Fibroblast of skin of right quadriceps (primary cell): ENCODE measurements around the gene UBE2QL1.
"Not testable (repeated sequence)": the region's sequence is repeated elsewhere in the genome, so short reads cannot be mapped to it uniquely, and the experiment has no call there.

Source experiments
- DNase-seq: peaks from one replicate; pipeline ENCODE4 v3.0.0-alpha.2; 2013

Gene UBE2QL1

DNA sequence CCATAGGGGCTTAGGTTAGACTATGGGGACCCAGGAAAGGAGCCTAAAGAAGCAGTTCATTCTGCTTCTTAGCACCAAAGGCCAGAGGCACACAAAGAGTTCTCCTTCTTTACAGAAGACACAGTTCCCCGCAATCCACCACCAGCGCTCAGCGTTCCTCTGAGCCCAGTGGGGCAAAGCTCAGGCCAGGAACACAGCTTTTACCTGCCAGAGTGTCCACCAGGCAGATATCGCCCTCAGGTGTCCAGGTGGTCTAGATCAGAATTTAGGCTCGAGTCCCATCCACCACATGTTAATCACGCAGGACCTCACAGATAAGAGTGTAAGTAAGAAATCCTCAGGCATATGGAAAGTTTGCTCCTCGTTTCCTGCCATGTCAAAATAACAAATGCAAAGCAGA, 53.0 kb downstream of the UBE2QL1 start:
- no peak for DNase-seq

DNA sequence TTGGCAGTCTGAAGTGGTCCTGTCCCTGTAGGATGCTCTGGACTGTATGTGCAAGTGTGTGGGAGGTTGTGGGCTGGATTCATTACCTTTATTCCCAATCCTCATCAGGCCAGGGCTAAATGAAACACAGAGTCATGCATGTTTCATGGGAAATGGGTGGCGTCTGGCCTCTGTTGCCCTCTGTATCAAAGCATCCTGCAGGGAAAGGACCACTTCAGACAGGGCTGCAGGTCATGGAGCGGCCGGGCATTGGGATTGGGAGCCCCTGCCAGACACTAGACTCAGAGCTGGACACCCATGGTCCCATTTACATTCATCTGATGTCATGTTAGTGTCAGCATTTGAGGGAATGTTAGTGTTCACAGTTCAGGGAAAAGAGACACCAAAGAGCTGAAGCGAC, 53.8 kb downstream of the UBE2QL1 start:
- DNase-seq: no peak

DNA sequence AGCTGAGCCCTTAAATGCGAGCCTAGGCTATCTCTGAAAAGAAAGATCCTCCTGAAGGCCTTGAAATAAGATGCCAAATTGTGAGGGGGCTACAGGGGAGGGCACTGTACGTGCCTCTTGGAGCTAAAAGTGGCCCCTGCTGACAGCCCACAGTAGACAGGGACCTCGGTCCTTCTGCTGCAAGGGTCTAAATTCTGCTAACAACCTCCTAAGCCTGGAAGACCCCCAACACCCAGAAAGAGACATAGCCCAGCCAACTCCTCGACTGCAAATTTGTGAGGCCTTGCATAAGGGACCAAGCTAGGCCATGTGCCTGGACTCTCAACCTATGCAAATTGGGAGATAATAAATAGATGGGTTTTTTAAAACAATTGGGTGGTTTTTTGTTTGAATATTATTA, 54.7 kb downstream of the UBE2QL1 start:
- DNase-seq: no peak

DNA sequence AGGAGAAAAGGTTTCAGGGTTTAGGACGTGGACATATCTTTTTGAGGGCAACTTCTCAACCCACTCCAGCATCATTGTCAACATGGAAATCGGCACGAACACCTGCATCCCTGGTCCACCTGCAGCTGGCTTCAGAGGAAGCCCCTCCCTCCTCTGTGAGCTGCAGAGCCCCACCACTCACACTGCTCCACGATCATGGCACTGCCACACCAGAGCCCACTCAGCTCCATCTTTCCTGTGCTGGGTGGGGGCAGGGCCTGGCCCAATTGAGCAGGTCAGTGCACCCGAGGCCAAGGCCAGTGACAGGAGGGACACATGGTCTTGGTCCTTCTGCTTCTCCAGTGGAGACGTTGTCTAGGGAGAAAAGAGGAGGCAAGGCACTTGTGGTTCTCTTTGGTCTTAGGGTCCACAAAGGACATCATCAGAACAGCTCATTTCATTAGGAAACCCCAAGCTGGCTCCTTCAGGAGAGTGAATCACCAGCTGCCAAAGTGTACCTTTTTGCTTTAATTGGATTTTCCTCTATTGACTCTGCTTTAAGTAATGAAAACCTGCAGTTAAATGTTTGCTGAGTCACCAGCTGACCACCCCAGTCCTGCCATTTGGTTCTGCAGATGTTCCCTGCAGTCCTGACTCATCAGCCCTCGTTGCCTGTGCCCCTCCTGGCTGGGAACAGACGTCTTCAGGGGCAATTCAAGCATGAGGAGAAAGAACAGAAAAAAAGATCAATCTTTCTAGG, 56.2 kb downstream of the UBE2QL1 start:
- DNase-seq: peak; percentile 71

DNA sequence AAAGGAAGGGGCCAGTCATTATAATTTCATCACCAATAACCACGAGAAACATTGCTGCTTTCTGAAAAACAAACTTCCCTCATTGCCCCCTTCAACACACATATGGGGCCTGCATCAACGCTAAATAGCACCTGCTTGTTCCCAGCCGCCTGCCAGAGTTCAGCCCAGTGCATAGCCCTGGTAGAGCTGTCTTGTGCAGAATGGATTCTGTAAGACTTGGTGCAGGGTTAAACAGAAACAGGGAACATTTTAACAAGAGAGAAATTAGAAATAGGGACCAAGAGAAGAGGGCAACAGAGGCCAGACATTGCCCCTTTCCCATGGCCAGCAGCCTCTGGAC, 56.7 kb downstream of the UBE2QL1 start:
- DNase-seq: no peak

DNA sequence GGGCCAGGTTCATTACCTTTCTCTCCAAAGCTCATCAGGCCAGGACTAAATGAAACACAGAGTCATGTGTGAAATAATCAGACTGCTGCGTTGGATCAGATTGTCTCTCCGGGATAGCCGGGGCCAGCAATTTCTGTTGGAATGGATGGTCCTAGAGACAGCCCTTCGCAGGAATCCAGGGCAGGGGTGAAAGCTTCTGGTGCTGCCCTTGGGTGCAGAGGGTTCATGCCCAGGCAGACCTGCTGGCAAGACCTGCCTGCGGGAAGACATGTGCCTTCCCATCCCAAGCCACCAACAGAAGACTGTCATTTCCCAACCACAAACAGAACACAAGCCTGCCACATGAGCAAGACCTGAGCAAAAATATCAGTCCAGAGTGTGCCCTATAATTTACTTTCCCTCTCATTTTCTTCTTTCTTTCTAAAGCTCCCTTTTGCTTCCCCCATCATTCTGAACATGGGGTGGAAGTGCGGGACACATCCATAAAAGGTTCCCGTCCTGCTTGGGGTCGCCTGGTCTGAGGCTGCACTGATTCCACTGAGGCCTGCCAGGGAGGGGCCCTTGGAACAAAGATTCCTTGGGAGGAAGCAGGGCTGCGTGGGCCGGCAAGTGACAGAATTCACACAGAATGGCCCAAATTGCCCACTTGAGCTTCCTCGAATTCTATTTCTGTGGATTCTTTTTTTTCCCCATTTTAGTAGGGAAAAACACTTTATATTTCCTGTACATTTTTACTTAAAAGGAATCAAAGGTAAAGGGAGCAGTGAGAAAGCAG, 57.3 kb downstream of the UBE2QL1 start:
- DNase-seq: no peak

DNA sequence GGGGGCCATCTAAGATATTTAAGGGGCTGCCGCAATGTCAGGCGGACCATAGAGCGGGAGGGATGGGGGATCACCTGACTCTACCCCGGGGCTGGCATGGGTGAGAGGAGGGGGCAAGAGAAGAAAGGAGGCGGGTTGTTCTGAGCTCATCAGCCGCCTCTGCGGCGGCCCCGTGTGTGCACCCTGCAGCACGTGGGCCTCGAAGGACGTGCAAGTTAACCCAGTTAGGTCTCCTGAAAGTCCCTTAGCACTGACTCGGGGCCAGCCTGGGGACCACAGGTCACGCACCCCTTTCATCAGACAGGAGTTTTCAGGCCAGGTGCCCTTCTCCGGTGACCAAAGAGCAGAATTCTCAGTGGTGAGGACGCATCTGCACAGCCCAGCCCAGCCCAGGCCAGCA, 58.0 kb downstream of the UBE2QL1 start:
- DNase-seq: no peak

DNA sequence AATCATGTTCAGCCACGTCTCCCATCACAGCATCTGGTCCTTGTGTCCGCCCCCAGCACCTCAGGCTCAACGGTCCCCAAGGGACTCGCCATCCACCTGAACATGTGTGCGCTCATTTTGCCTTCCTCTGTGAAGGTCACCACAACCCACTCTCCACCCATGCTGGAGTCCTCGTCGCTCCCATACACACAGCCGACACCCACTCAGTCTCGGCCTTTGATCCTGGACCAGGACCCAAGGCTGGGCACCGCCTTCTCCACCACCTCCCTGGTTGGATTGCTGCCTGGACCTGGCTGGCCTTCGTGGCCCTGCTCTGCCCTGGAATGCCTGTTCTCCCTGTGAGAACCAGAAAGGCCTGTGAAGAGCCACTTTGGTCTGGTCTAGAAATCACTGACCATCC, 60.3 kb downstream of the UBE2QL1 start:
- no peak for DNase-seq

DNA sequence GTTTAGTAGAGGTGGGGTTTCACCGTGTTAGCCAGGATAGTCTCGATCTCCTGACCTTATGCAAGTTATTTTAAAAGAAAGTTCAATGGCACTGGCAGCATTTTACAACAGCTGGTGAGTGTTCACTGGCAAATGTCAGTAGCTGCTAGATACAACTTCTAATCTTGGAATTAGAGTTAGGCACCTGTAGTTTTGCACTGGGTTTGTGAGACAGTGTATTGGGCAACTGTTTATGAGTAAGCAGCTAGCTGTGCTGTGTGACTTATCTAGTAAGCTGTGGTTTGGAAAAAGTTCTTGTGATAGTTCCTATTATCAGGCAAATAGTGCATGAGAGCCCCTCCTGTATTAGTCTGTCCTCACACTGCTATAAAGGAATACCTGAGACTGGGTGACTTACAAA, 61.5 kb downstream of the UBE2QL1 start:
- no peak for DNase-seq

DNA sequence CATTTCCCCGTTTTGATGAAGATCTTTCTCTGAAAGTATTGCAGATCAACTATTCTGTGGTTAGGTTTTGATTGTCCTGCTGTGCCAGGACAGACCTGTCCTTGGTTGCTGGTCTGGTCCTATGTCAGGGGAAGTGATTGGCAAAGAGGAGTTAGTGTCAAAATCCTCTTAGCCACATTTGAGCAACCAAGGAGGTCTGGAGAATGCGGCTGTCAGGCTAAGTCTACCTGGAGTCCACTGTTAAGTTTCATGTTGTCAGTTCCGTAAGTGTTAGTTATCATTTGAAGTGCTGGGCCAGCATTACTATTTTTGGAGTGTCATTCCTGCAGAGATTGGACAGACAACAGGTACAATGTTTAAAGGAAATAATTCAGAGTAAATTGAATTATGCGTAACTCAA, 62.3 kb downstream of the UBE2QL1 start:
- no peak for DNase-seq

DNA sequence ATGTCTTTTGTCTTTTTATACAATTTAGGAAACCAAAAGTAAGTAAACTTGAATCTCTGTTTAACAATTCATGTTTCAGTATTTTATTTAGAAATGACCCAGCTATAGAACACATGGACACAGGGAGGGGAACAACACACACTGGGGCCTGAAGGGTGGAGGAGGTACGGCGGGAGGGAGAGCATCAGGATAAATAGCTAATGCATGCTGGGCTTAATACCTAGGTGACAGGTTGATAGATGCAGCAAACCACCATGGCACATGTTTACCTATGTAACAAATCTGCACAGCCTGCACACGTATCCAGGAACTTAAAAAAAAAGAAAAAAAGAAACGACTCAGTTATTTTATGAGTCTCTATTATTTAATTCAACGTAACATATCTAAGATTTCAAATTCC, 67.2 kb downstream of the UBE2QL1 start:
- not testable (repeated sequence) for DNase-seq

DNA sequence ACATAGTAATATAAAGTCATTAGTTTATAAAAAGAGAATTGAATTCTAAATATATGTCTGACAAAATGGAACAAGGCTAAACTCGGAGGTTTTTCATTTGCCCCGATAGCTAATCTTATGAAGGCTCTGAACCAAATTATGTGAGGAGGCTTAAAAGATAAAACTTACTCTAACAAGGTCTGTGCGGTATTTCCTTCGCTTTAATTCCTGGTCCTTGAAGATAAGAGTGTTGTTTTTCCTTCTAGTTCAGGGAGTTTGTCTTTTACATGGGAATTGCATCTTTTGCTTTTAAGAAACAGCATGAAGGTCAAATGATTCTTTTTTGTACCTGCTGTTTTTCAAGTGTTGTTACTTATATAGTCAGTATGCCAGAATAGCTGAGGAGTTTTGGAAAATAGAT, 68.2 kb downstream of the UBE2QL1 start:
- no peak for DNase-seq

DNA sequence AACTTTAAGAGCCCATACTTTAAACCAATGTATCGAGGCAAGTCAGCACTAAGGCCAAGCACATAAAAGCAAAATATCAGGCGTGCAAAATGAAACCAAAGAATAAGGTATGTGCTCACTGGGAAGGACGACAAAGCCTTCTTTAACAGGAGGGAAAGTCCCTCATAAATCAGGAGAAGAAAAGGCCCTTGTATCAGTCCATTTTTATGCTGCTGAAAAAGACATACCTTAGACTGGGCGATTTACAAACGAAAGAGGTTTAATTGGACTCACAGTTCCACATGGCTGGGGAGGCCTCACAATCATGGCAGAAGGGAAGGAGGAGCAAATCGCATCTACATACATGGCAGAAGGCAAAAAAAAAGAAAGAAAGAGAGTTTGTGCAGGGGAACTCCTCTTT, 68.9 kb downstream of the UBE2QL1 start:
- DNase-seq: no peak

DNA sequence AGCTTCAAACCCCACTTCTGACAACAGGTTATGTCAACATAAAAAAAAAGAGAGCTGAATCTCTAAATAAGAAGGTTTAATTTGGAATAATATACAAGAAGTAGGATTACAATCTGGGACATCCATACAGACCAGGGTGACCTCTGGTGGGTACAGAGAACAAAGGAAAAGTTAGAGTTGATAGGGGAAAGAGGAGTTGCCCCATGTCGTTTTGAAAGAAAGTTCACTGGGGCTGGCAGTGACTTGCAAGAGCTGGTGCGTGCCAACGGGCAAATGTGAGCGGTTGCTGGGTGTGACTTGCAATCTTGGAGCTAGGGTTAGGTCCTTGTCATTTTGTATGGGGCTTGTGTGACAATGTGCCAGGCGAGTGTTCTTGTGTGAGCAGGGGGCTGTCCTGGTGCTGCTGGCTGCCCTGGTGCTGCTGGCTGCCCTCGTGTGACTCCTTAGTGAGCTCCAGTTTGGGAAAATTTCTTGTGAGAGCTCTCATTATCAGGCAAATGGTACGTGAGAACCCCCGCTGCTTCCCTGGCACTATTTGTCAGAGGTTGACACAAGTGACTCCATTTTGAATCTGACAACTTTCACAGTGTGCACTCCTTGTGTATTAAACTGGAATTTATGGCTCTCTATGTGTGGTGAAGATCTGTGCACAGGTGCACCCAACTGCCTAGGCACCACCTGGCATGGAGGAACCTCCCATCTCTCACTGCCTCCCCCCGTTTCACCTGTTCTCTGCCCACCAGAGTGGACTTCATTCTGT, 69.8 kb downstream of the UBE2QL1 start:
- no peak for DNase-seq

DNA sequence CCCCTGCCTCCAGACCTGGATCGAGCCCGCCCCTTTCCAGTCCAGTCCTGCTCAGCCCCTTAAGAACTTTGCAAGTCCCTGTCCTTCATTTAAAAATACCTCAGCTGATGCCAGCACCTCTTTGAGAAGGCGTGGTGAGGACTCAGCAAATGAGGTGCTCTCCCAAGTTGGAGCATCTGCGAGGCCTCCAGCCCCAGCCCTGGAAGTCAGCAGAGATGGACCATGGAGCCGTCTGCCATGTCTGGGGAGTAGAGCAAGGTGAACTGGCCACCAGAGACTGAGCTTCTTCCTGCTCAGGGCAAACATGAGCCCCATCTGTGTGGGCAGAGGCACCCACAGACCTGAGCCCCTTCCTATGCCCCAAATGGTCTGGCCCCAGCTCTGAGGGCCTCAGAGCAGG, 71.5 kb downstream of the UBE2QL1 start:
- DNase-seq: no peak

DNA sequence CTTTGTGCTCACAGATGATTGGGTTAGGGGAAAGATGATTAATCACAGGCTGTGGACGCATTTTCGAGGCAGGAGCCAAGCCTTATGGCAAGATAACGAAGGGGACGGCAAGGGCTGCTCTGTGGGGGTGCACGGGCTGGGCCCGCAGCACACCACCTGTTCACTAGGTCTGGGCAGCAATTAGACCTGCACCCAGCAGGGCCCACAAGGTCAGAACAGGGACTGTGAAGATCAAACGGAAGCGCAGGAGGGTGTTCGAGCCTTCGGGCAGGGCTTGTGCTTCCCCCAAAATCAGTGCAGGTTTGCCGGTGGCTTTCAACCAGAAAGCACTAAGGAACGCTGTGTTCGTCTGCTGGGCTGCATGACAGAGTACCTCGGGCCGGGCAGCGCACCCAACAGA, 73.7 kb downstream of the UBE2QL1 start:
- no peak for DNase-seq

DNA sequence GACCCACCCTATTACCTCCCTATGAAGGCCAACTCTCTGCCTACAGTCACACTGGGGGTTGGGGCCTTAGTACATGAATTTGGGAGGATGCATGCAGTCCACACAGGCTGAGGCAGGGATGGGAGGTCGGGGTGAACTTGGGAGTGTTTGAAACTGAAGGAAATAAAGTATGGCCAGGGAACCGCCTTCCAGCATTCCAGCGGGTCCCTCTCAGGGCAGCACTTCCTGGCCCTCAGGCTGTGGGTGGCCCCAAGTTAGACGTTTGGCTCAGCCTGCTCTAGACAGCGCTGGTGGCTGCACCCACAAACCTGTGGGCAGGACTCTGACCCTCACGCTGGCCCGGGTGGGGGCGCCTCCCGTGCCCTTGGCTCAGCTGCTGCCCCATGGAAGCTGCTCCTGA, 74.3 kb downstream of the UBE2QL1 start:
- DNase-seq: no peak

DNA sequence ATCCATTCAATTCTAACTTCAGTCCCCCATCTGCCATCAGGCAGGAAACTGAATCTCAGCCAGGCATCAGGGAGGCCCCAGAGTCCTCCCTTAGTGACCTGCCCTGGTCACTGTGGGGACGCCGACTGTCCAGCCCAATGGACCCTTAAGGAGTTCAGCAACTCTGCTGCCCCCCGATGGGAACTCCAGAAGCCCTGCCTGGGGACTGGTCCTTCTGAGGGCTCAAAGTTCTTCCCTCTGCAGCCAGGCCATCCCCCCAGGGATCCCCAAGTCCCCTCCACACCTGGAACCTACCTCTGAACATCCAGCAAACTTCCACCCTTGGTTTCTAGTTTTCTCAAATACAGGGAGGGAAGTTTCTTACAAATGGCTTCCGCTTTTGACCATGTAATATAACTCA, 76.8 kb downstream of the UBE2QL1 start:
- DNase-seq: no peak

DNA sequence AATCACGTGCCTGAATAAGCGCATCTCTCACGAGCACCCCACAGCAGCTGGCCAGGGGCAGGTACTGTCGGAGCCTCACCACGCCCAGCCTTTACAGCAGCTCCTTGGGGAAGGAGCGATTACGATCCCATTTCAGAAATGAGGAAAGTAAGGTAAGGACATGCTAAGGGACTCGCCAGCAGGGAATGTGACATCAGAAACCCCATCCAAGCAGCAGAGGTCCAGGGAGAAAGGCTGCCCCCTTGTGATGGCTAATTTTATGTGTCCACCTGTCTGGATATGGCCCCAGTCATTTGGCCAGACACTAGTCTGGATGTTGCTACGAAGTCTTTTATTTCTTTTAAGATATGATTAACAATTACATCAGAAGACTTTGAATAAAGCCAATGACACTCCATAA, 77.3 kb downstream of the UBE2QL1 start:
- DNase-seq: peak; percentile 19

DNA sequence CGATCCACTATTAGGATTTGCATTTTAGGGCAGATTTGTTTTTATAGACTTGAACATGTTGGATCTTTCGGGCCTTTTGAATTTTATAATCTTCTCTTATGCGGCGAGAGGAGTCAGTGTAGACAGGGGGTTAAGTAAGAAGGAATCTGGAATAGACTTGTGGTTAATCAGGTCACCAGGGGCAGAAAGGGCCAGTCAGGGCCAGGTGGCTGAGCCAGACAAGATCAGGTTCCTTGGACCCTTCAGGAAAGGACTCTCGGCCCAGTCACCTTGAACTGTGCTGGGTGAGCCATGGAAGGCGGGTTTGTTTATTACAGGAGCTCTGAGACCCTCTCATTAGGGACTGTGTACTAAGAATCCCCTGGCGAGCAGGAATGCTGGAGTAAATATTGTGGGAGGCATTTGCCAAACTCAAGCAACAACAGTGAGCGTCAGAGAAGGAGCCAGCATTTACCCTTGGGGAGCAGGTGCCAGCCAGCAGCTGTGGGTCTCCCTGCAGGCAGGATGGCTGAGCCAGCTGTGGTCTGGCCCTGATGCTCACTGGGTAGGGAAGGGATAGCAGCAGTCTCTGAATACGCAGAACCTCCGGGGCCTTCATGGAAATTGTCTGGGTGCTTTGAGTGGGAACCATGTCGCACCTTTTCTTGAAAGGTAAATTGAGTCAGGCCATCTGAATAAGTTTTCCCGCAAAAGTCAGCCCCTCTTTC, 79.2 kb downstream of the UBE2QL1 start:
- DNase-seq: no peak

DNA sequence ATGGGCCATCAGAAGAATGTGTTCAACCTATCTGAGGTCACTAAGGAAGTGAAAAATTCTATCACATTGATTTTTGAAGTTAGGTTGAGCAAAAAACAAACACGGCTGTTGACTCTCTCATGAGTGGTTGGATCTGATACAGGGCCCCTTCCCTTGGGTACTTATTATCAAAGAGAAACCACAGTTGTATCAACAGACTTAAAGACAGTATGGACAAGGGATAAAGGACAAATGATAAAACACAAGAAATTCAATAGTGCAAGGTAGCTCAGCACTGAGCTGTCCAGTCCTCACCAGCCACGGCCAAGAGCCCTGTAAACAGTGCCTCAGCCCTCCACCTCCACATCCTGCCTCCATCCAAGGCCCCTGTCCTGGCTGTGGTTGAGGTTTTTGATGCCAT, 86.9 kb downstream of the UBE2QL1 start:
- DNase-seq: no peak

DNA sequence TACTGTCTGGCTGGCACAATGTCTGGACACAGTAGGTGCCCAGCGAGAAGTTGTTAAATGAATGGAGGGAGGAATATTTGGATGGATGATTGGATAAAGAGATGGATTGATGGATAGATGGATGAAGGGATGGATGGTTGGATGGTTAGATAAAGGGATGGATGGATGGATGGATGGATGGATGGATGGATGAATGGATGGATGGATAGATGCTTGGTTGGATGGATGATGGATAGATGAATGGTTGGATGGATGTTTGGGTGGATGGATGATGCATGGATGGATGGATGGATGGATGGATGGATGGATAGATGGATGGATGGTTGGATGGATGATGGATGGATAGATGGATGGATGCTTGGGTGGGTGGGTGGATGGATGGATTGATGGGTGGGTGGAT, 90.4 kb downstream of the UBE2QL1 start:
- no peak for DNase-seq

DNA sequence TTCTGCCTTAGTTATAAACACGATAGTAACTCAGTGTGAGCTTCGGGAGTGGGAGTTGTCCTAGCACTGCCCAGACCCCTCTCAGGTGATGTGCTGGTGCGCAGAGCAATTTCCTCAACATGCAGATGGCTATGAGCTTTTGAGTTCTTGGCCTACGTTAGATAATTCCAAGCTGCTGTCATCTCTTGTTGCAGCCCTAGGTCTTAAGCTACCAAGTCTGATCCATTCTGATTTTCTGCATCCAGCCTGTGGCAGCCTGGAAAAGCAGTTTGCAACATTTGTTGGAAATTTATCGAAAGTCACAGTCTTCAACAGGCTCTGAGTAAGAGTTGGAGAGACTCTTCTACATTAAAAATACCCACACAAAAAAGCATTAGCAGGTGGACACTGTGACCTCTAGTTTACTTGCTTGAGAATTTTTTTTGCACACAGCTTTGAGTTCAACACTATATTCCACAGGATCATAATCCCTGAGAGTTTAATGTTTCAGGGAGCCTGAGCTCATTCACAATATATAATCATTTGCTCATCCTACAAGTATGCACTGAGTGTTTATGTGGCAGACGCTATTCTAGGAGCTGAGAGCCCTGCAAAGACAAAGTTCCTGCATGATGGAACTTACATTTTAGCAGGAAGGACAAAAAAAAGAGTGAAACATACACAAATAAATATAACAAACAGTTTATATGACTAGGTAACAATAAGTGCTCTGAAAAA, 91.6 kb downstream of the UBE2QL1 start:
- peak; percentile 30 for DNase-seq
